SK-N-MC (cell line): ENCODE results near the gene ANKRD39.

Experiments
- EZH2 ChIP-seq: fragments of 200-600 bp; sonication (generic); IDR thresholded peaks from one replicate; pipeline ENCODE4 v1.6.1; 2017; ENCODE audit warnings: antibody characterized with exemption
- POLR2AphosphoS5 ChIP-seq: IDR thresholded peaks from 2 replicates; pipeline ENCODE4 v1.6.1; 2012; ENCODE audit warnings: mild to moderate bottlenecking, low read depth, low read length, borderline replicate concordance

DNA sequence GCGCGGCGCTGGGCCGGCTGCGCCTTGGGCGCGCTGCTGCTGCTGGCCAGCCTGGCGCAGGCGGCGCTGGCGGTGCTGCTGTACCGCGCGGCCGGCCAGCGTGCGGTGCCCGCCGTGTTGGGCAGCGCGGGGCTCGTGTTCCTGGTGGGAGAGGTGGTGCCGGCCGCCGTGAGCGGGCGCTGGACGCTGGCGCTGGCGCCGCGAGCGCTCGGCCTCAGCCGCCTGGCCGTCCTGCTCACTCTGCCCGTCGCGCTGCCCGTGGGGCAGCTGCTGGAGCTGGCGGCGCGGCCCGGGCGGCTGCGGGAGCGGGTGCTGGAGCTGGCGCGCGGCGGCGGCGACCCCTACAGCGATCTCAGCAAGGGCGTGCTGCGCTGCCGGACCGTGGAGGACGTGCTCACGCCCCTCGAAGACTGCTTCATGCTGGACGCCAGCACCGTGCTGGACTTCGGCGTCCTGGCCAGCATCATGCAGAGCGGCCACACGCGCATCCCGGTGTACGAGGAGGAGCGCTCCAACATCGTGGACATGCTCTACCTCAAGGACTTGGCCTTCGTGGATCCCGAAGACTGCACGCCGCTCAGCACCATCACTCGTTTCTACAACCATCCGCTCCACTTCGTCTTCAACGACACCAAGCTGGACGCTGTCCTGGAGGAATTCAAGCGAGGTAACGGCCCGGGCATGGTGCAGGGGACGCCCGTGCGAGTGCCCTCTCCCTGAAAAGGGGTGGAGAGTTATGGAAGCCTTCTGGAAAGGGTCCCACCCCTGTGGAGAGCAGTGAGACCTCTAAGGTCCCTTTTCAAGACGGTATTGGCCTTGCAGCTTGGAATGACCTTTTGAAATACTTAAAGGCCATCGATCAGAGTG, 40.7 kb downstream of the ANKRD39 start:
- TF ChIP-seq EZH2 (no peak), POLR2AphosphoS5 (no peak)
